ENCODE data around the gene CLDN24.

CLDN24 gene

GRCh38 chr4:183356931-183357675 is 34.9 kb upstream of the CLDN24 start:
- H3K4me3 ChIP-seq (replicated peaks; ENCODE audit: insufficient read depth, low read length), result no peak overlapping the region
- no peak for TF ChIP-seq CTCF (IDR thresholded peaks at IDR 0.05; ENCODE audit: insufficient read depth, low read length)
- TF ChIP-seq POLR2AphosphoS5 (IDR thresholded peaks at IDR 0.05; ENCODE audit: low read depth), result no peak
- DNase-seq (ENCODE audit: low read depth in 1 of 2, low spot score in 1 of 2), result no peak
- H3K27me3 ChIP-seq (ENCODE audit: insufficient read depth, poor library complexity, severe bottlenecking), result no peaks in the 10 kb centered on the region
- no peak overlapping the region for H3K27ac ChIP-seq (replicated peaks)

- Histone ChIP-seq H3K27me3 (ENCODE audit: insufficient read depth, poor library complexity, severe bottlenecking) (no peaks in the 10 kb centered on the region), H3K4me3 (replicated peaks; ENCODE audit: insufficient read depth, low read length) (no peak overlapping the region), H3K27ac (replicated peaks) (no peak overlapping the region)
- DNase-seq (ENCODE audit: low read depth in 1 of 2, low spot score in 1 of 2), result no peak
- no peak for TF ChIP-seq CTCF (IDR thresholded peaks at IDR 0.05; ENCODE audit: insufficient read depth, low read length)
- no peak for TF ChIP-seq POLR2AphosphoS5 (IDR thresholded peaks at IDR 0.05; ENCODE audit: low read depth)
- TF ChIP-seq REST (IDR thresholded peaks at IDR 0.05; ENCODE audit: insufficient replicate concordance, low read depth), result no peak
- no peak for TF ChIP-seq SPI1 (IDR thresholded peaks at IDR 0.05; ENCODE audit: borderline replicate concordance, low read depth)
- TF ChIP-seq GABPA (IDR thresholded peaks at IDR 0.05; ENCODE audit: low read depth), result no peak
These were observed 34.1 kb upstream of the CLDN24 start for GRCh38 chr4:183356173-183356830.

GRCh38 chr4:183355405-183355804 is 33.2 kb upstream of the CLDN24 start:
- no peak for TF ChIP-seq SPI1 (IDR thresholded peaks at IDR 0.05; ENCODE audit: borderline replicate concordance, low read depth)
- no peak for TF ChIP-seq POLR2AphosphoS5 (IDR thresholded peaks at IDR 0.05; ENCODE audit: low read depth)
- no peak for TF ChIP-seq CTCF (IDR thresholded peaks at IDR 0.05; ENCODE audit: insufficient read depth, low read length)
- TF ChIP-seq REST (IDR thresholded peaks at IDR 0.05; ENCODE audit: insufficient replicate concordance, low read depth), result no peak
- TF ChIP-seq GABPA (IDR thresholded peaks at IDR 0.05; ENCODE audit: low read depth), result no peak
- no peak overlapping the region for H3K4me3 ChIP-seq (replicated peaks; ENCODE audit: insufficient read depth, low read length)
- no peak for DNase-seq (ENCODE audit: low read depth in 1 of 2, low spot score in 1 of 2)
- H3K27ac ChIP-seq (replicated peaks), result no peak overlapping the region
- H3K27me3 ChIP-seq (ENCODE audit: insufficient read depth, poor library complexity, severe bottlenecking), result no peaks in the 10 kb centered on the region
